Measurements from ENCODE around the gene ZNF616. TPM values are rescaled to one million over a fixed set of nuclear protein-coding genes. Genes with fewer than 3 reads are reported as not detected.

ZNF616 gene
- polyA plus RNA-seq, 1 of the 3 experiments (the other 2 are of a cell fraction) = 1.5 TPM

GRCh38 chr19:52176574-52176973 is 36.8 kb upstream of the ZNF616 start:
- Histone ChIP-seq H3K9ac (no peak overlapping the region), H3K4me1 (ENCODE audit: control insufficient read depth in 1 of 2, insufficient read depth in 2 of 2, low read depth in 1 of 2, low read length in 1 of 2) (peaks cover 0 to 7% of the 10 kb centered on the region in 2 experiments; a peak in 1 of 4 replicates), H4K20me1 (ENCODE audit: insufficient read depth) (no peaks in the 10 kb centered on the region), H3K36me3 (replicated peaks in 1 of 2; ENCODE audit: control insufficient read depth in 1 of 2, insufficient read depth in 2 of 2, low read length in 1 of 2) (no peaks in the 10 kb centered on the region), H3K9me3 (no peaks in the 10 kb centered on the region), H3K9me2 (no peaks in the 10 kb centered on the region), H2AFZ (ENCODE audit: low read depth) (no peak overlapping the region), H3K27ac (ENCODE audit: low read depth in 2 of 2, low read length in 1 of 2) (no peak overlapping the region), H3F3A (replicated peaks; ENCODE audit: insufficient read depth) (no peaks in the 10 kb centered on the region), H3K4me3 (ENCODE audit: low read depth in 2 of 2, low read length in 1 of 2) (no peak overlapping the region), H3K4me2 (no peak overlapping the region), H3K27me3 (ENCODE audit: insufficient read depth) (no peaks in the 10 kb centered on the region), H3K79me2 (ENCODE audit: insufficient read depth) (no peaks in the 10 kb centered on the region)
- DNase-seq = no peak
- 80% methylated on average over 10 of the region's 10 CpGs for WGBS (ENCODE audit: low lambda C conversion rate)
- POLR2A ChIA-PET = no interaction called here
- CTCF ChIA-PET = no interaction called here
- no peak for TF ChIP-seq MXI1 (IDR thresholded peaks at IDR 0.05; ENCODE audit: low read depth, low read length)
- TF ChIP-seq RFX5 (IDR thresholded peaks at IDR 0.05; ENCODE audit: low read length) = no peak
- no peak for TF ChIP-seq SMC3 (IDR thresholded peaks at IDR 0.05; ENCODE audit: low read depth, low read length)
- no peak for TF ChIP-seq FOSL2 (IDR thresholded peaks at IDR 0.05; ENCODE audit: borderline replicate concordance, low read depth)
- TF ChIP-seq MAX (IDR thresholded peaks at IDR 0.05; ENCODE audit: low read depth) = no peak
- TF ChIP-seq FOXM1 (IDR thresholded peaks at IDR 0.05; ENCODE audit: low read depth) = no peak
- TF ChIP-seq ZBTB33 (IDR thresholded peaks at IDR 0.05; ENCODE audit: borderline replicate concordance, low read depth) = no peak
- TF ChIP-seq RAD21 (IDR thresholded peaks at IDR 0.05; ENCODE audit: low read length) = no peak
- no peak for TF ChIP-seq FOXJ3 (CRISPR knock-in tag; IDR thresholded peaks at IDR 0.05)
- no peak for TF ChIP-seq TCF12 (IDR thresholded peaks at IDR 0.05)
- TF ChIP-seq REST (IDR thresholded peaks at IDR 0.05; ENCODE audit: low read depth, low read length) = no peak
- TF ChIP-seq YY1 (IDR thresholded peaks at IDR 0.05; ENCODE audit: low read depth) = no peak
- TF ChIP-seq NRF1 (IDR thresholded peaks at IDR 0.05; ENCODE audit: low read depth, low read length) = no peak

Measured in SK-N-SH (cell line).